ENCODE measurements around the gene CLDN9.
A peak's percentile ranks its signal among the peaks of the same experiment; 100 is the strongest.

Gene CLDN9

GRCh38 chr16:2996298-2996697 is 16.4 kb upstream of the CLDN9 start:
- DNase-seq (ENCODE audit: low spot score) = no peak

- no peak for DNase-seq (ENCODE audit: low spot score)
These were observed 12.8 kb upstream of the CLDN9 start for GRCh38 chr16:2999929-3000328.

GRCh38 chr16:3000540-3000939 is 12.2 kb upstream of the CLDN9 start:
- no peak for DNase-seq (ENCODE audit: low spot score)

- no peak for DNase-seq (ENCODE audit: low spot score)
These were observed 11.4 kb upstream of the CLDN9 start for GRCh38 chr16:3001316-3001715.

GRCh38 chr16:3003582-3004270 is 9.0 kb upstream of the CLDN9 start:
- peak; percentile 99 for DNase-seq (ENCODE audit: low spot score)

- DNase-seq (ENCODE audit: low spot score) = no peak
These were observed 8.4 kb upstream of the CLDN9 start for GRCh38 chr16:3004319-3004718.

GRCh38 chr16:3004781-3005284 is 7.9 kb upstream of the CLDN9 start:
- no peak for DNase-seq (ENCODE audit: low spot score)

GRCh38 chr16:3007059-3007956 is 5.4 kb upstream of the CLDN9 start:
- DNase-seq (ENCODE audit: low spot score) = no peak

GRCh38 chr16:3007957-3008689 is 4.6 kb upstream of the CLDN9 start:
- no peak for DNase-seq (ENCODE audit: low spot score)

- DNase-seq (ENCODE audit: low spot score) = no peak
These were observed 4.1 kb upstream of the CLDN9 start for GRCh38 chr16:3008690-3009037.

GRCh38 chr16:3009568-3010390 is 2.9 kb upstream of the CLDN9 start:
- no peak for DNase-seq (ENCODE audit: low spot score)

GRCh38 chr16:3010510-3010909 is 2.2 kb upstream of the CLDN9 start:
- DNase-seq (ENCODE audit: low spot score) = no peak

- no peak for DNase-seq (ENCODE audit: low spot score)
These were observed 477 bp upstream of the CLDN9 start for GRCh38 chr16:3012246-3012645.

GRCh38 chr16:3013491-3013951 is 798 bp downstream of the CLDN9 start:
- DNase-seq (ENCODE audit: low spot score) = no peak

GRCh38 chr16:3013998-3014690 is 1.4 kb downstream of the CLDN9 start:
- DNase-seq (ENCODE audit: low spot score) = no peak

- no peak for DNase-seq (ENCODE audit: low spot score)
These were observed 2.2 kb downstream of the CLDN9 start for GRCh38 chr16:3014971-3015370.

GRCh38 chr16:3015865-3016521 is 3.3 kb downstream of the CLDN9 start:
- DNase-seq (ENCODE audit: low spot score) = no peak

- DNase-seq (ENCODE audit: low spot score) = no peak
These were observed 4.6 kb downstream of the CLDN9 start for GRCh38 chr16:3017344-3017743.

- DNase-seq (ENCODE audit: low spot score) = no peak
These were observed 5.2 kb downstream of the CLDN9 start, which contains the start of gene CLDN6 for GRCh38 chr16:3017794-3018506. TSS of gene CLDN6 (minus strand) at chr16:3018183. CDS start at chr16:3016021, 2,162 bp downstream.
